Activated naive CD8-positive, alpha-beta T cell treated with anti-CD3 and anti-CD28 coated beads, Interleukin-2, amount 50 U/mL, for 16 hours (primary cell): ENCODE measurements around the gene P2RX1.

Experiments
- DNase-seq: peaks from one replicate; pipeline ENCODE4 v3.0.0-alpha.2; 2020; ENCODE audit warnings: low read depth, low spot score

Gene P2RX1

GRCh38 chr17:3887804-3888203 is 28.5 kb downstream of the P2RX1 start:
- no peak for DNase-seq

GRCh38 chr17:3887394-3887793 is 28.9 kb downstream of the P2RX1 start:
- no peak for DNase-seq

- no peak for DNase-seq
These were observed 29.5 kb downstream of the P2RX1 start for GRCh38 chr17:3886776-3887175.

GRCh38 chr17:3885970-3886369 is 30.3 kb downstream of the P2RX1 start:
- no peak for DNase-seq

- DNase-seq: no peak
These were observed 31.0 kb downstream of the P2RX1 start for GRCh38 chr17:3885271-3885670.

- DNase-seq: no peak
These were observed 32.1 kb downstream of the P2RX1 start for GRCh38 chr17:3884188-3884587.

- no peak for DNase-seq
These were observed 34.0 kb downstream of the P2RX1 start for GRCh38 chr17:3882276-3882675.

- DNase-seq: no peak
These were observed 35.3 kb downstream of the P2RX1 start for GRCh38 chr17:3880983-3881382.

- no peak for DNase-seq
These were observed 36.5 kb downstream of the P2RX1 start for GRCh38 chr17:3879591-3880417.

- DNase-seq: no peak
These were observed 37.1 kb downstream of the P2RX1 start for GRCh38 chr17:3879186-3879585.

- DNase-seq: no peak
These were observed 39.0 kb downstream of the P2RX1 start for GRCh38 chr17:3877220-3877619.

GRCh38 chr17:3875317-3875716 is 40.9 kb downstream of the P2RX1 start:
- DNase-seq: no peak

GRCh38 chr17:3873862-3874261 is 42.4 kb downstream of the P2RX1 start:
- DNase-seq: no peak

- DNase-seq: no peak
These were observed 45.4 kb downstream of the P2RX1 start for GRCh38 chr17:3870871-3871306.

GRCh38 chr17:3867606-3868005 is 48.7 kb downstream of the P2RX1 start:
- DNase-seq: no peak

- DNase-seq: no peak
These were observed 49.2 kb downstream of the P2RX1 start for GRCh38 chr17:3867106-3867505.

- no peak for DNase-seq
These were observed 50.0 kb downstream of the P2RX1 start for GRCh38 chr17:3866276-3866675.

GRCh38 chr17:3865176-3865575 is 51.1 kb downstream of the P2RX1 start:
- no peak for DNase-seq

- no peak for DNase-seq
These were observed 51.7 kb downstream of the P2RX1 start for GRCh38 chr17:3864534-3864933.

- DNase-seq: no peak
These were observed 54.2 kb downstream of the P2RX1 start for GRCh38 chr17:3861761-3862681.

GRCh38 chr17:3860939-3861700 is 55.1 kb downstream of the P2RX1 start:
- DNase-seq: no peak

- no peak for DNase-seq
These were observed 56.3 kb downstream of the P2RX1 start for GRCh38 chr17:3859940-3860339.
